GM12878 (cell line): ENCODE results near the gene CALR. TPM values are rescaled to one million over a fixed set of nuclear protein-coding genes. Genes with fewer than 3 reads are reported as not detected.

Source experiments
- CHD2 ChIP-seq: IDR thresholded peaks from 2 replicates; pipeline ENCODE4 v1.6.1; 2011; ENCODE audit warnings: low read depth, low read length, improper control_type of control experiment, borderline replicate concordance
- ETV6 ChIP-seq, 2 experiments: fragments of 450-650 bp in 1 of 2; IDR thresholded peaks in 1 of 2; conservative IDR thresholded peaks in 1 of 2; 2 replicates each; pipeline ENCODE4 v1.6.1; 2014; ENCODE audit warnings: antibody characterized with exemption in 1 of 2, borderline replicate concordance in 1 of 2, low read depth in 1 of 2, mild to moderate bottlenecking in 1 of 2, moderate library complexity in 1 of 2
- HDAC6 ChIP-seq: fragments of 200-600 bp; sonication (generic); IDR thresholded peaks from one replicate; pipeline ENCODE4 v1.8.0; 2017; ENCODE audit warnings: antibody characterized with exemption; ENCODE audit not compliant: unreplicated experiment
- IKZF1 ChIP-seq: fragments of 450-650 bp; conservative IDR thresholded peaks from 2 replicates; pipeline ENCODE4 v1.6.1; 2017; ENCODE audit warnings: antibody characterized with exemption, mild to moderate bottlenecking
- KDM1A ChIP-seq: fragments of 200-600 bp; sonication (generic); IDR thresholded peaks from 2 replicates; pipeline ENCODE4 v1.6.1; 2016; ENCODE audit warnings: borderline replicate concordance
- MTA2 ChIP-seq: fragments of 450-650 bp; IDR thresholded peaks from 2 replicates; pipeline ENCODE4 v1.6.1; 2016; ENCODE audit warnings: low read depth, mild to moderate bottlenecking, moderate library complexity
- MYB ChIP-seq: fragments of 150-350 bp; IDR thresholded peaks from 2 replicates; pipeline ENCODE4 v1.6.1; 2014; ENCODE audit warnings: mild to moderate bottlenecking, low read depth, low read length, borderline replicate concordance
- MYC ChIP-seq: IDR thresholded peaks from 2 replicates; pipeline ENCODE4 v1.6.1; 2011; ENCODE audit warnings: mild to moderate bottlenecking, low read length, moderate library complexity, inconsistent platforms; ENCODE audit not compliant: insufficient read depth, insufficient replicate concordance, insufficient read length, severe bottlenecking
- PAX5 ChIP-seq: IDR thresholded peaks from 2 replicates; pipeline ENCODE4 v1.6.1; 2011; ENCODE audit warnings: low read depth, low read length, borderline replicate concordance
- PAX8 ChIP-seq: fragments of 450-650 bp; IDR thresholded peaks from 2 replicates; pipeline ENCODE4 v1.6.1; 2017; ENCODE audit warnings: mild to moderate bottlenecking, moderate library complexity
- POLR2A ChIP-seq: IDR thresholded peaks from 2 replicates; pipeline ENCODE4 v1.6.1; 2011; ENCODE audit warnings: low read depth, mild to moderate bottlenecking, low read length
- SREBF1 ChIP-seq: IDR thresholded peaks from 2 replicates; pipeline ENCODE4 v1.6.1; 2012; ENCODE audit warnings: mild to moderate bottlenecking, low read length
- SRF ChIP-seq, 2 experiments: IDR thresholded peaks; 2 replicates each; pipeline ENCODE4 v1.6.1; 2011; ENCODE audit warnings: low read depth in 2 of 2, low read length in 2 of 2, mild to moderate bottlenecking in 1 of 2, moderate library complexity in 1 of 2
- STAT1 ChIP-seq: fragments of 450-650 bp; conservative IDR thresholded peaks from 2 replicates; pipeline ENCODE4 v1.6.1; 2014; ENCODE audit warnings: antibody characterized with exemption, mild to moderate bottlenecking
- TCF12 ChIP-seq: IDR thresholded peaks from 2 replicates; pipeline ENCODE4 v1.6.1; 2011; ENCODE audit warnings: low read depth, mild to moderate bottlenecking, low read length
- WRNIP1 ChIP-seq: IDR thresholded peaks from 2 replicates; pipeline ENCODE4 v1.6.1; 2011; ENCODE audit warnings: low read depth, low read length, improper control_type of control experiment, borderline replicate concordance
- YY1 ChIP-seq: IDR thresholded peaks from 2 replicates; pipeline ENCODE4 v1.6.1; 2011; ENCODE audit warnings: low read depth, mild to moderate bottlenecking, low read length
- polyA plus RNA-seq, 11 experiments: library from polyadenylated mRNA; depleted of rRNA in 4 of 11; unstranded in 6 of 11; stranded (reverse) in 5 of 11; fragments of >200 nt; fragmentation: Nextera tagmentation in 4 of 11; fragmentation: Illumina TruSeq in 1 of 11; extraction: Ambion mirVana in 4 of 11; extraction: Trizol in 1 of 11; gene quantifications; 1 replicate in 1 of 11; 2 replicates in 10 of 11; pipeline versions ENCODE4 v1.2.1 to v1.2.3, GENCODE V29; 2011 to 2016; ENCODE audit warnings: inconsistent platforms in 2 of 11, missing spikeins in 2 of 11, low read depth in 1 of 11
- total RNA-seq, 4 experiments: library from RNA; depleted of rRNA in 3 of 4; stranded (reverse); fragments of >200 nt in 3 of 4; fragmentation: Illumina TruSeq in 1 of 4; extraction: Trizol in 1 of 4; gene quantifications; 2 replicates each; pipeline versions ENCODE4 v1.2.1 to v1.2.3, GENCODE V29; 2013 to 2021
- TF ChIP-seq, protein P1 (sequence below): fragments of 450-650 bp; IDR thresholded peaks from 2 replicates; pipeline ENCODE4 v1.6.1; 2017; ENCODE audit warnings: borderline replicate concordance
- TF ChIP-seq, protein P2 (sequence below): fragments of 150-350 bp; IDR thresholded peaks from 2 replicates; pipeline ENCODE4 v1.6.1; 2016; ENCODE audit warnings: low read depth, low read length
- TF ChIP-seq, protein P3 (sequence below): IDR thresholded peaks from 2 replicates; pipeline ENCODE4 v1.6.1; 2011; ENCODE audit warnings: low read depth, low read length, improper control_type of control experiment, borderline replicate concordance
- TF ChIP-seq, protein P4 (sequence below): IDR thresholded peaks from 2 replicates; pipeline ENCODE4 v1.6.1; 2012; ENCODE audit warnings: low read depth, low read length, improper control_type of control experiment
- TF ChIP-seq, protein P5 (sequence below): fragments of 450-650 bp; IDR thresholded peaks from 2 replicates; pipeline ENCODE4 v1.6.1; 2017; ENCODE audit warnings: mild to moderate bottlenecking, low read depth, inconsistent platforms; ENCODE audit not compliant: poor library complexity, severe bottlenecking

The CALR gene
- total and polyA plus RNA-seq, 10 of the 15 experiments (the other 5 are each of a cell fraction or from before 2014, with no cell fraction given): 202 to 1,451 (median 749) TPM

DNA sequence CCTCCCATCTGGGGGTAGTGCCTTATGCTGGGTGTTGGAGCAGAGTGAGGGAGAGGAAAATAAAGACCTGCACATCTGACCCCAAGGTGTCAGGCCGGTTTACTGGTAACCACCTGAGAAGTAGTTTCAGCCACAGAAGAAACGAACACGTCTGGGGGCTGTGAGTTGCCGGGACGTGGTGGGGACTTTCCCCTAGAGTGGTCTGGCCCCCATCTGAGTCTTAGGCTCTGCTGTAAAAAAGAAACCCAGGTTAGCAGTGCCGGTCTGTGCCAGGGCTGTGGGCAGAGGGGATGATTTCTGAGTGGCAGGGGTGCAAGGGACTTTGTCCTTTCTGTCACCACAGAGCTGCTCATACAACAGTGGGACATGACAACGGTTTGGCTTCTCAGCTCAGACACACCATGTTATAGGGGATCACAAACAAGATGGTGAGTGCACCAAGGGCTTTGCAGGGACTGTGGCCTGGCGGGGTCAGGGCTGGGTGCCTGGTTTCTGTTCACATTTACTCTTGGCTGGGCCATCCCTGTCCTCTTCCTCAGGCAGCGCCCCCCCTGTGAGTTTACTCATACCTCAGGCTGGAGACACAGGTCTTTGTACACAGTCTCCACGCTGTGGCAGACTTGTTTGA is 38.4 kb upstream of the CALR start (continued):
- TF ChIP-seq, protein P1, sequence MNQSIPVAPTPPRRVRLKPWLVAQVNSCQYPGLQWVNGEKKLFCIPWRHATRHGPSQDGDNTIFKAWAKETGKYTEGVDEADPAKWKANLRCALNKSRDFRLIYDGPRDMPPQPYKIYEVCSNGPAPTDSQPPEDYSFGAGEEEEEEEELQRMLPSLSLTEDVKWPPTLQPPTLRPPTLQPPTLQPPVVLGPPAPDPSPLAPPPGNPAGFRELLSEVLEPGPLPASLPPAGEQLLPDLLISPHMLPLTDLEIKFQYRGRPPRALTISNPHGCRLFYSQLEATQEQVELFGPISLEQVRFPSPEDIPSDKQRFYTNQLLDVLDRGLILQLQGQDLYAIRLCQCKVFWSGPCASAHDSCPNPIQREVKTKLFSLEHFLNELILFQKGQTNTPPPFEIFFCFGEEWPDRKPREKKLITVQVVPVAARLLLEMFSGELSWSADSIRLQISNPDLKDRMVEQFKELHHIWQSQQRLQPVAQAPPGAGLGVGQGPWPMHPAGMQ: no peak
- TF ChIP-seq PAX8: no peak
- no peak for TF ChIP-seq KDM1A
- TF ChIP-seq, protein P2, sequence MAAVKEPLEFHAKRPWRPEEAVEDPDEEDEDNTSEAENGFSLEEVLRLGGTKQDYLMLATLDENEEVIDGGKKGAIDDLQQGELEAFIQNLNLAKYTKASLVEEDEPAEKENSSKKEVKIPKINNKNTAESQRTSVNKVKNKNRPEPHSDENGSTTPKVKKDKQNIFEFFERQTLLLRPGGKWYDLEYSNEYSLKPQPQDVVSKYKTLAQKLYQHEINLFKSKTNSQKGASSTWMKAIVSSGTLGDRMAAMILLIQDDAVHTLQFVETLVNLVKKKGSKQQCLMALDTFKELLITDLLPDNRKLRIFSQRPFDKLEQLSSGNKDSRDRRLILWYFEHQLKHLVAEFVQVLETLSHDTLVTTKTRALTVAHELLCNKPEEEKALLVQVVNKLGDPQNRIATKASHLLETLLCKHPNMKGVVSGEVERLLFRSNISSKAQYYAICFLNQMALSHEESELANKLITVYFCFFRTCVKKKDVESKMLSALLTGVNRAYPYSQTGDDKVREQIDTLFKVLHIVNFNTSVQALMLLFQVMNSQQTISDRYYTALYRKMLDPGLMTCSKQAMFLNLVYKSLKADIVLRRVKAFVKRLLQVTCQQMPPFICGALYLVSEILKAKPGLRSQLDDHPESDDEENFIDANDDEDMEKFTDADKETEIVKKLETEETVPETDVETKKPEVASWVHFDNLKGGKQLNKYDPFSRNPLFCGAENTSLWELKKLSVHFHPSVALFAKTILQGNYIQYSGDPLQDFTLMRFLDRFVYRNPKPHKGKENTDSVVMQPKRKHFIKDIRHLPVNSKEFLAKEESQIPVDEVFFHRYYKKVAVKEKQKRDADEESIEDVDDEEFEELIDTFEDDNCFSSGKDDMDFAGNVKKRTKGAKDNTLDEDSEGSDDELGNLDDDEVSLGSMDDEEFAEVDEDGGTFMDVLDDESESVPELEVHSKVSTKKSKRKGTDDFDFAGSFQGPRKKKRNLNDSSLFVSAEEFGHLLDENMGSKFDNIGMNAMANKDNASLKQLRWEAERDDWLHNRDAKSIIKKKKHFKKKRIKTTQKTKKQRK: no peak
- peak; percentile 86 for TF ChIP-seq MTA2
- TF ChIP-seq IKZF1: peak; percentile 80
- TF ChIP-seq MYC: no peak
- TF ChIP-seq, protein P3, sequence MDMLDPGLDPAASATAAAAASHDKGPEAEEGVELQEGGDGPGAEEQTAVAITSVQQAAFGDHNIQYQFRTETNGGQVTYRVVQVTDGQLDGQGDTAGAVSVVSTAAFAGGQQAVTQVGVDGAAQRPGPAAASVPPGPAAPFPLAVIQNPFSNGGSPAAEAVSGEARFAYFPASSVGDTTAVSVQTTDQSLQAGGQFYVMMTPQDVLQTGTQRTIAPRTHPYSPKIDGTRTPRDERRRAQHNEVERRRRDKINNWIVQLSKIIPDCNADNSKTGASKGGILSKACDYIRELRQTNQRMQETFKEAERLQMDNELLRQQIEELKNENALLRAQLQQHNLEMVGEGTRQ: no peak
- no peak for TF ChIP-seq STAT1
- TF ChIP-seq, protein P4, sequence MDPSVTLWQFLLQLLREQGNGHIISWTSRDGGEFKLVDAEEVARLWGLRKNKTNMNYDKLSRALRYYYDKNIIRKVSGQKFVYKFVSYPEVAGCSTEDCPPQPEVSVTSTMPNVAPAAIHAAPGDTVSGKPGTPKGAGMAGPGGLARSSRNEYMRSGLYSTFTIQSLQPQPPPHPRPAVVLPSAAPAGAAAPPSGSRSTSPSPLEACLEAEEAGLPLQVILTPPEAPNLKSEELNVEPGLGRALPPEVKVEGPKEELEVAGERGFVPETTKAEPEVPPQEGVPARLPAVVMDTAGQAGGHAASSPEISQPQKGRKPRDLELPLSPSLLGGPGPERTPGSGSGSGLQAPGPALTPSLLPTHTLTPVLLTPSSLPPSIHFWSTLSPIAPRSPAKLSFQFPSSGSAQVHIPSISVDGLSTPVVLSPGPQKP: no peak
- no peak for TF ChIP-seq WRNIP1
- no peak for TF ChIP-seq SRF (IDR thresholded peaks at IDR 0.05; ENCODE audit: low read depth in 2 of 2, low read length in 2 of 2)
- peak; percentile 79 for TF ChIP-seq PAX5
- TF ChIP-seq HDAC6: no peak
- no peak for TF ChIP-seq YY1
- TF ChIP-seq, protein P5, sequence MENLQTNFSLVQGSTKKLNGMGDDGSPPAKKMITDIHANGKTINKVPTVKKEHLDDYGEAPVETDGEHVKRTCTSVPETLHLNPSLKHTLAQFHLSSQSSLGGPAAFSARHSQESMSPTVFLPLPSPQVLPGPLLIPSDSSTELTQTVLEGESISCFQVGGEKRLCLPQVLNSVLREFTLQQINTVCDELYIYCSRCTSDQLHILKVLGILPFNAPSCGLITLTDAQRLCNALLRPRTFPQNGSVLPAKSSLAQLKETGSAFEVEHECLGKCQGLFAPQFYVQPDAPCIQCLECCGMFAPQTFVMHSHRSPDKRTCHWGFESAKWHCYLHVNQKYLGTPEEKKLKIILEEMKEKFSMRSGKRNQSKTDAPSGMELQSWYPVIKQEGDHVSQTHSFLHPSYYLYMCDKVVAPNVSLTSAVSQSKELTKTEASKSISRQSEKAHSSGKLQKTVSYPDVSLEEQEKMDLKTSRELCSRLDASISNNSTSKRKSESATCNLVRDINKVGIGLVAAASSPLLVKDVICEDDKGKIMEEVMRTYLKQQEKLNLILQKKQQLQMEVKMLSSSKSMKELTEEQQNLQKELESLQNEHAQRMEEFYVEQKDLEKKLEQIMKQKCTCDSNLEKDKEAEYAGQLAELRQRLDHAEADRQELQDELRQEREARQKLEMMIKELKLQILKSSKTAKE: peak; percentile 98
- TF ChIP-seq CHD2: peak; percentile 51; the same call in 1 of the 2 replicates
- peak; percentile 89; the same call in 1 of the 2 replicates for TF ChIP-seq MYB
- 0 out of 4 replicates have a peak, but pooled peaks of 1 of the 2 experiments have one; percentile 35 for TF ChIP-seq ETV6 (conservative IDR thresholded peaks at IDR 0.05 in 1 of 2, IDR thresholded peaks at IDR 0.05 in 1 of 2; ENCODE audit: borderline replicate concordance in 1 of 2, low read depth in 1 of 2)
- no peak for TF ChIP-seq POLR2A
- no peak for TF ChIP-seq SREBF1
- peak; percentile 49; the same call in 1 of the 2 replicates for TF ChIP-seq TCF12
